ENCODE results near the gene HSD17B7.
"Not testable (repeated sequence)": the region's sequence is repeated elsewhere in the genome, so short reads cannot be mapped to it uniquely, and the experiment has no call there.

Gene HSD17B7, protein sequence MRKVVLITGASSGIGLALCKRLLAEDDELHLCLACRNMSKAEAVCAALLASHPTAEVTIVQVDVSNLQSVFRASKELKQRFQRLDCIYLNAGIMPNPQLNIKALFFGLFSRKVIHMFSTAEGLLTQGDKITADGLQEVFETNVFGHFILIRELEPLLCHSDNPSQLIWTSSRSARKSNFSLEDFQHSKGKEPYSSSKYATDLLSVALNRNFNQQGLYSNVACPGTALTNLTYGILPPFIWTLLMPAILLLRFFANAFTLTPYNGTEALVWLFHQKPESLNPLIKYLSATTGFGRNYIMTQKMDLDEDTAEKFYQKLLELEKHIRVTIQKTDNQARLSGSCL

GRCh38 chr1:162790303-162790984 lies at the start of gene HSD17B7:
HSD17B7 (plus strand) TSS chr1:162790702; CDS start chr1:162790801, 99 bp downstream.
- DNase-seq (ENCODE audit: low spot score): peak; percentile 68

DNA sequence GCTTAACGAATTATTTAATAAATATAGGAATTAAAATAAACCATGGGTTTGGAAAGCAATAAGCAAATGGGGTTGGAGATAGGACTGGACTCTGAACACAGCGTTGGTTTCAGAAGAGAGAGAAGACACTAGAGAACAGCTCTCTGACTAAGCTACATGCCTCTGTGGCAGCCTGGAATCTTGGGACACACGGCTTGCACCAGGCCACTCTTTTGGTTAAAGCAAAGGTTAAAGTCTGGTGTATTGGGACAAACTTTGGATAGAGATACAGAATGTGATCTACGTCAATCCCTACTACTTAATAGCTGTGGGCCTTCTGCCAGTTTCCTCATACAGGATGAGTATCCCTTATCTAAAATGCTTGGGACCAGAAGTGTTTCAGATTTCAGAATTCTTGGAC lies 49.7 kb upstream of the HSD17B7 start:
- no peak for DNase-seq (ENCODE audit: low spot score)

- no peak for DNase-seq (ENCODE audit: low spot score)
These were observed 48.9 kb upstream of the HSD17B7 start for GRCh38 chr1:162741574-162741973.

DNA sequence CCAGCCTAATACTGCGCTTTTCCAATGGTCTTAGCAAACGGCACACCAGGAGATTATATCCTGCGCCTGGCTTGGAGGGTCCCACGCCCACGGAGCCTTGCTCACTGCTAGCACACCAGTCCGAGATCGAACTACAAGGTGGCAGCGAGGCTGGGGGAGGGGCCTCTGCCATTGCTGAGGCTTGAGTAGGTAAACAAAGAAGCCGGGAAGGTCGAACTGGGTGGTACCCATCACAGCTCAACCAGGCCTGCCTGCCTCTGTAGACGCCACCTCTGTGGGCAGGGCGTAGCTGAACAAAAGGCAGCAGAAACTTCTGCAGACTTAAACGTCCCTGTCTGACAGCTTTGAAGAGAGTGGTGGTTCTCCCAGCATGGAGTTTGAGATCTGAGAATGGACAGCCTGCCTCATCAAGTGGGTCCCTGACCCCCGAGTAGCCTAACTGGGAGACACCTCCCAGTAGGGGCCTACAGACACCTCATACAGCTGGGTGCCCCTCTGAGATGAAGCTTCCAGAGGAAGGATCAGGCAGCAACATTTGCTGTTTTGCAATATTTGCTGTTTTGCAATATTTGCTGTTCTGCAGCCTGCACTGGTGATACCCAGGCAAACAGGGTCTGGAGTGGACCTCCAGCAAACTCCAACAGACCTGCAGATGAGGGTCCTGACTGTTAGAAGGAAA lies 44.1 kb upstream of the HSD17B7 start:
- DNase-seq (ENCODE audit: low spot score): not testable (repeated sequence)

- no peak for DNase-seq (ENCODE audit: low spot score)
These were observed 37.4 kb upstream of the HSD17B7 start for GRCh38 chr1:162753001-162753658.

DNA sequence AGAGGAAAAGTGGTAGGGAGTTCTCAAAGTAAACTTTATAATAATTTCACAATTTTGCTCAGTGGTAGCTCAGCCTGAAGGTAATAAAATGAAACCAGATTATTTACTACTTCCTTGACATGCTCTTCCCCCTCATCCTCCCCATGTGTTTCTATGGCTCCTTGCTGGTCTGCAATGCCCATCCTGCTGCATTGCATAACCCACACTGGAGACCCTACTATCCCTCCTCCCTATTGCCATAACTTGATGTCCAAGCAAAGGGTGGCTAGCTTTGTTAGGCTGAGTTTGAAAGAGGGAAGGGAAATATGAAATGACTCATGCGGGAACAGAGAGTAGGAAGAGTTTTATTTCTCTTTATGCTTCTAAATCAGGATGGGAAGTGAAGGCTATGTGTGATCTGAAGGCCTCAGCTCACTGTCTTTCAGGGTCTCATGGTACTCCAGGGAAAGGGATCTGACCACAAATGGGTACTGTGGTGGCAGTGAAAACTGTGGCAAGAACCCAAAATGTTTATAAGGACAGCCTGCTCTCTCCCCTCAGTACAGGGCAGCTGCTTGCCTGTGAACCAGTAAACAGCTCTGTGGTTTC lies 36.4 kb upstream of the HSD17B7 start:
- DNase-seq (ENCODE audit: low spot score): no peak

DNA sequence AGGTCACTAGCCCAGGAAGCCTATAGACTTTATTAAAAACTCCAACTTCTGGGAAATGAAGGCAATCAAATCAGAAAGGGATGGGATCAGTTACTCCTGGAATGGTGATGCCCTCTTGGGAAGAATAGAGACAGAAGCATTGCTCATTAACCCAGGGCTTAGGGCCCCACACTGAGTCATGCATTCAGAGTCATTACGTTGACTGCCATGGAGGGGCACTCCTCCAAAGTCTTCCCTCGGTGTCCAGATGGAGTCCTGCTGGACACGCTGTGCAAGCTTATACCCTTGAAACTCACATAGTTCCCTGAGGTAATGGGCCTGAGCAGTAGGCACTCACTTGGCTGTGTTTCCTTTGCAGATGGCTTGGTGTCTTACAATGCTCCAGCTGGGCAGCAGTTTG lies 35.2 kb upstream of the HSD17B7 start:
- no peak for DNase-seq (ENCODE audit: low spot score)

GRCh38 chr1:162756523-162756922 lies 34.0 kb upstream of the HSD17B7 start:
- no peak for DNase-seq (ENCODE audit: low spot score)

GRCh38 chr1:162757476-162757875 lies 33.0 kb upstream of the HSD17B7 start:
- no peak for DNase-seq (ENCODE audit: low spot score)

DNA sequence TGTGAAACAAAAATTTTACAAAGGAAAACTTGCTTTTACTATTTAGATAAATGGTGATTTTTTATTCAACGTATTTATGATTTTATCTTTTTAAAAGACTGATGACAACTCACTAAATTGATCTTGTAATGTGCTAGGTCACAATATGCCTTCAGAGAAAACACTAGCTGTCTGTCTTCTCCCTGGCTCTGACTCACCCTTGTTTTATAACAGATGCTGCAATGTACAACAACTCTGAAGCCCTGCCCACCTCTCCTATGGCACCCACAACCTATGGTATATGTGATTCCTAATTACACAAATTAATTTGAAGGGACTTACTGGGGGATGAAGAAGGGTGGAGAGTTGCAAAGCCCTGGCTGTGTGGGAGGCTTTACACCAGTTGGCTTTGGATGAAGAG lies 24.7 kb upstream of the HSD17B7 start:
- no peak for DNase-seq (ENCODE audit: low spot score)

DNA sequence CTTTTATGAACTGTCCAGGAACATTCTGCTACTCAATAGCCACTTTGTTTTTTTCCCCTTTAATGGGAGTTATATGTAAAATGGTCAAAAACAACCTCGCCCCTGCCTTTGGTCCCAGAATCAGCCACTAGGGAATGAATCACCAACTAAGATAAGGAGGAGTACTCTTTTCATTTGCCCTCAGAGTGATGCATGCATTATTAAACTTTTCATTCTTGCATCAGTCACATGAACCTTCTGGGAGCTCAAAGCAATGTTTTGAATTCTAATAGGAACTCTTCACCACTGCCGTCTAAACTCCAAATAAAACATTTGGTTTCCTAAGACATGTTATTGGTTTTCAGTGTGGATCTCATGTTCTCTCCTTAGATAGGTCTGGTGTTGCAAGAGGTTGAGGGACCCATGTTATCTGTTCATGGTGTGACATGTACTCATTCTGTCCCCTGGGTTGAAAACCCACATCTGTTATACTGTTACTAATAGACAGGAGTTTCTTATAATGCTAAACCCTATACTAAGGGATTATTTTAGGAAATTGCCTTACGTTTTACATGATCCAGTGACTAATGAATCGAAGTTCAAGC lies 17.8 kb upstream of the HSD17B7 start:
- no peak for DNase-seq (ENCODE audit: low spot score)

GRCh38 chr1:162774007-162774406 lies 16.5 kb upstream of the HSD17B7 start:
- no peak for DNase-seq (ENCODE audit: low spot score)

- no peak for DNase-seq (ENCODE audit: low spot score)
These were observed 11.5 kb upstream of the HSD17B7 start for GRCh38 chr1:162779043-162779442.

GRCh38 chr1:162782671-162783070 lies 7.8 kb upstream of the HSD17B7 start:
- DNase-seq (ENCODE audit: low spot score): no peak

GRCh38 chr1:162784926-162785325 lies 5.6 kb upstream of the HSD17B7 start:
- DNase-seq (ENCODE audit: low spot score): not testable (repeated sequence)

GRCh38 chr1:162788783-162789182 lies 1.7 kb upstream of the HSD17B7 start:
- not testable (repeated sequence) for DNase-seq (ENCODE audit: low spot score)

- DNase-seq (ENCODE audit: low spot score): not testable (repeated sequence)
These were observed 469 bp downstream of the HSD17B7 start for GRCh38 chr1:162790985-162791357.

DNA sequence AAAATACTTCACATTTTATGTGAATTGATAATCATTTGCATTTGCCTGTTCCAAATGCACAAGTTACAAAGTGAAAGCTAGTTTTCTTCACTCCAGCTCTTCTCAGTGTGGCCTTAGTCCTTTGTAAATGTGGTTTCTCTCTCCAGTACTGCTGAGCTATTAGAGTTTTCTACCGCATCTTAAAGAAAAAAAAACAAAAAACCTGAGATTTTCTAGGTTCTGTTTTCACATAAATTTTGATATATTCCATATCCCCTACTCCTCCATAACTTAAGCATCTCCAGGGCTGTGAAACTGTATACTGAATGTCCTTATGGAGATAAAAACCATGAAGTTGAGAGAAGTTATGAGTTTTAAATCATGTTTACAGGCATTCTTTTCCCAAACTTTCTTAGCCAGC lies 3.8 kb downstream of the HSD17B7 start:
- DNase-seq (ENCODE audit: low spot score): not testable (repeated sequence)

- not testable (repeated sequence) for DNase-seq (ENCODE audit: low spot score)
These were observed 6.2 kb downstream of the HSD17B7 start for GRCh38 chr1:162796617-162797279.

DNA sequence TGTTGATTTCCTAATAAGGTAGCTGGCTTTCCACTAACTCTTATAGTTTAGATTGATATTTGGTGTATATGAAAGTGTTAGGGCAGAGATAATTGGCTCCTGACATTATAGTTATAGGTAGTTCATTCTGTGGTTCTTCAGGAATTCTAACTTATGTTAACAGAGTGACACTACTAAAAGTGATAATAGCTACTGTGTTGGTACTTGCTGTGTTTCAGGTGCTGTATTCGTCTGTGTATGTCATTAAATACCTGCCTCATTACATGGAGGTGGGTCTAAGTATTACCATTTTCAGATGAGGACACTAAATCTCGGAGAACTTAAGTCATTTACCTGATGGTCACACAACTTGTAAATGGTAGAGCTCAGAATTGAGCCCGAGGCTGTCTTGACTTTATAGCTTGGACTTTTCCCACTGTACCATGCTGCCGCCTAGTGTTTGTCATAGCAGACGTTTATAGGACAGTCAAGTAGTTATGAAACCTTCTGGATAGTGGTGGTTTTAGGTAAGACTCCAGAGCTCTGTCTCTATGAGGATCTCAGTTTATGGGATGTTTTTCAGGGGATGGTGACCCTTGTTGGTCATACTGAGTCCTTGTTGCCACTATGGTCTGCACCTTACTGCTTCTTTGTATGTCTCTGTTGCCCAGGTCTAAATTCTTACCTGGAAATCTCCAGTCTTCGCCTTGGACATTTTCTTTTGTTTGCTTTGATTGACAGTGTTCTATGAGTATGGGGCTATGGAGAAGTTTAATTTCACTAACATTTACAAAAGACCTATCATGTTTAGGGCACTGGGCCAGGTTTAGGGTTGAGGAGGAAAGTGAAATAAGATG lies 9.7 kb downstream of the HSD17B7 start:
- peak; percentile 42 for DNase-seq (ENCODE audit: low spot score)
